ENCODE measurements around the gene BNIP2.

Gene BNIP2

DNA sequence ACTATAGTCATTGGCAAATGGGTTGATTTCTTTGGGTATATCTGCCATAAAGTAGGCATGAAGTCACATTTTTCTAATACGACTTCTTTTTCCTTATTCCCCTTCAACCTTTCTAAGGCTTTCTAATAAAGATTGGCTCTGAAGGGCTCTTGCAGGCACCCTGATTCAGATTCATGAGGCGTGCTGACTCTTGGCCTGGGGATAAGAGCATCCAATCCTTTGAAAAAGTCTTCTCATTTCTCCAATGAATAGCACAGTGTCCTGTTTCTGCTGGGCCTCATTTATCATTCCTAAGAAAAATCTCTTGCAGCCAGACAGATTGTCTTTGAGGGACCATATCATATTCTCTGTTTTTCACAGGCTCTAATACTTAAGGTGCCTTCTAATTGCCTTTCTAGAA, 32.3 kb upstream of the BNIP2 start:
- Histone ChIP-seq H3K4me3 (no peak overlapping the region), H3K27ac (no peak overlapping the region)
- no peak for DNase-seq (ENCODE audit: low spot score)
- TF ChIP-seq, protein P1, sequence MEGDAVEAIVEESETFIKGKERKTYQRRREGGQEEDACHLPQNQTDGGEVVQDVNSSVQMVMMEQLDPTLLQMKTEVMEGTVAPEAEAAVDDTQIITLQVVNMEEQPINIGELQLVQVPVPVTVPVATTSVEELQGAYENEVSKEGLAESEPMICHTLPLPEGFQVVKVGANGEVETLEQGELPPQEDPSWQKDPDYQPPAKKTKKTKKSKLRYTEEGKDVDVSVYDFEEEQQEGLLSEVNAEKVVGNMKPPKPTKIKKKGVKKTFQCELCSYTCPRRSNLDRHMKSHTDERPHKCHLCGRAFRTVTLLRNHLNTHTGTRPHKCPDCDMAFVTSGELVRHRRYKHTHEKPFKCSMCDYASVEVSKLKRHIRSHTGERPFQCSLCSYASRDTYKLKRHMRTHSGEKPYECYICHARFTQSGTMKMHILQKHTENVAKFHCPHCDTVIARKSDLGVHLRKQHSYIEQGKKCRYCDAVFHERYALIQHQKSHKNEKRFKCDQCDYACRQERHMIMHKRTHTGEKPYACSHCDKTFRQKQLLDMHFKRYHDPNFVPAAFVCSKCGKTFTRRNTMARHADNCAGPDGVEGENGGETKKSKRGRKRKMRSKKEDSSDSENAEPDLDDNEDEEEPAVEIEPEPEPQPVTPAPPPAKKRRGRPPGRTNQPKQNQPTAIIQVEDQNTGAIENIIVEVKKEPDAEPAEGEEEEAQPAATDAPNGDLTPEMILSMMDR (IDR thresholded peaks at IDR 0.05), result no peak

DNA sequence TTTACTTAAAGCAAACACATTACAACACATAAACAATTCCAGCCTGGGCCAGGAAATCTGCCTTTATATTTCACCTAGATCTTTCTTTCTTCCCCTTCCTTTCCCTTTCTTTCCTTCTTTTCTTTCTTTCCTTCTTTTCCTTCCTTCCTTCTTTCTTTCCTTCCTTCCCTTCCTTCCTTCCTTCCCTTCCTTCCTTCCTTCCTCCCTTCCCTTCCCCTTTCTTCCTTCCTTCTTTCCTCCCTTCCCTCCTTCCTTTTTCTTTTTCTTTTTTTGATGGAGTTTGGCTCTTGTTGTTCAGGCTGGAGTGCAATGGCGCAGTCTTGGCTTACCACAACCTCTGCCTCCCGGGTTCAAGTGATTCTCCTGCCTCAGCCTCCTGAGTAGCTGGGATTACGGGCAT, 24.1 kb upstream of the BNIP2 start:
- Histone ChIP-seq H3K27ac (no peak overlapping the region), H3K4me3 (no peak overlapping the region)
- no peak for DNase-seq (ENCODE audit: low spot score)
- TF ChIP-seq, protein P1 (IDR thresholded peaks at IDR 0.05), result no peak

DNA sequence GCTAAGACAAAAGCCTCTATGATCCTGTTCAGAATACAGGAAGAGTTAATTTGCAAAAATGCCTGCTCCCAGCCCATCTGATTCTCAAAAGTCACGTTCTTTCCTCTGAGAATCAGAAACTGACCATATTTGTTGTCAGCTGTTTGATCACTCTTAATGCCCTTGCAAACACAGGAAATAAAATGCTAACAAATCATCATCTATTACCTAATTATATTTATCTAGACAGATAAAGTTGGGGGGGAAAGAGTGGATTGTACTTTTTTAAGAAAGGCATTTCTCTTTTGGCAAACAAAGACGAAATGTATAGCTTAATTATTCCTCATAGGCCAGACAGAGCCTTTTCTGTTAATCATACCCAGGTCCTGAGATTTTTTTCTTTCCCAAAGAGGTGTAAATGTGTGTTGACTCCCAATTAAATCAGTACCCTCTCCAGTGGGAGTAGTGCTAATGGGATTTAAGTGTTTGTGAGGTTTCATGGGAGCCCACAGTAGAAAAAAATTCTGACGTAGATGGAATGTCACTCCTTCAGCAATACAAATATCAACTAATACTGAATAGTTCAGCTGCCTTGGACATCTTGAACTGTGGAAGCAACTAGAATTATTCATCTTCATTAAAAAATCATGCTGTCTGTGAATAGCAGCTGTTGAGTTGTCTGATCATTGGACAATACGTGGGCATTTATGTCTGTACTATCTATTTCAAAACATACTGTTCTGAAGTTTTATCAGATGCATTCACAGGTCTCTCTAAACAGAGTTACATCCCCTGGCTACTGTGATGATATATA, 22.5 kb upstream of the BNIP2 start:
- DNase-seq (ENCODE audit: low spot score), result no peak
- TF ChIP-seq, protein P1 (IDR thresholded peaks at IDR 0.05), result no peak
- H3K27ac ChIP-seq, result no peak overlapping the region
- H3K4me3 ChIP-seq, result no peak overlapping the region

DNA sequence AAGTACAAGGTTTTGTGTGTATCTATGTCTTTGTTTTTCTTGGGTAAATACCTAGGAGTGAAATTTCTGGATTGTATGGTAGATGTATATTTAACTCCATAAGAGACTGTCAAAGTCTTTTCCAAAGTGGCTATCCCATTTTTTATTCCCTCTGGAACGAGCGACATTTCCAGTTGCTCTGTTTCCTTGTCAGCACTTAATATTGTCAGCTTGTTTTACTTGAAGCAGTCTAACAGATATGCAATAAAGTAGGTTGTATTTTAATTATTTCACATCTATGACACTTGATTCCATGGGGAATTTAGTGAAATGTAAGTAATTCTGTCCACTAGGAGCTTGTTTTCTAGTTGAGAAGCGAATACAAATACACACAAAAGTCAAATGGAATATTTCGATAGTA, 18.5 kb upstream of the BNIP2 start:
- no peak for DNase-seq (ENCODE audit: low spot score)
- TF ChIP-seq, protein P1 (IDR thresholded peaks at IDR 0.05), result no peak
- Histone ChIP-seq H3K27ac (no peak overlapping the region), H3K4me3 (no peak overlapping the region)

DNA sequence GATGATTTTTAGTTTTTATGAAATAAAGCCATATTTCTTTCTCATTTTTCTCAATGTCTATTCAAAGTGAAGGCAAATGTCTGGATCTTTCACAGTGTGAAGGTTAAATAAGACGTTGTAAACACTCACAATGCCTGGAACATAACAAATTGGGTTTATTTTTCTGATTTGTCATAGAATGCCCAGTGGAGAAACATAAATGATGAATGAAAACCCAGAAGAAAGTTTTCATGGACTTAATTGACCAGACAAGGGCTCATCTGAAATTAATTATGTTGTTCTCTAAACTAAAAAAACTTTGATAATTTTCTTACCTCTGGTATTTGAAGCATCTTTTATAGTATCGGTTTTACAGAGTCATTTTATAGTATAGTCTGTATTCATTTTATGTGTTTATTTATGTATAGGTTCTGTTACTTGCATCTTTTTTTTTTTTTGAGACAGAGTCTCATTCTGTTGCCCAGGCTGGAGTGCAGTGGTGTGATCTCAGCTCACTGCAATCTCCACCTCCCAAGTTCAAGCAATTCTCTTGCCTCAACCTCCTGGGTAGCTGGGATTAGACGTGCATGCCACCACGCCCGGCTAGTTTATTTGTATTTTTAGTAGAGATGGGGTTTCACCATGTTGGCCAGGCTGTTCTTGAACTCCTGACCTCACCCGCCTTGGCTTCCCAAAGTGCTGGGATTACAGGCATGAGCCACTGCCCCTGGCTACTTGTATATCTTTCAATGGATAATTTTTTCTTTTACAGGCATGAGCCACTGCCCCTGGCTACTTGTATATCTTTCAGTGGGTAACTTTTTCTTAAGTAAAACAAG, 15.1 kb upstream of the BNIP2 start:
- H3K4me3 ChIP-seq, result no peak overlapping the region
- TF ChIP-seq, protein P1 (IDR thresholded peaks at IDR 0.05), result no peak
- DNase-seq (ENCODE audit: low spot score), result no peak
- H3K27ac ChIP-seq, result no peak overlapping the region

DNA sequence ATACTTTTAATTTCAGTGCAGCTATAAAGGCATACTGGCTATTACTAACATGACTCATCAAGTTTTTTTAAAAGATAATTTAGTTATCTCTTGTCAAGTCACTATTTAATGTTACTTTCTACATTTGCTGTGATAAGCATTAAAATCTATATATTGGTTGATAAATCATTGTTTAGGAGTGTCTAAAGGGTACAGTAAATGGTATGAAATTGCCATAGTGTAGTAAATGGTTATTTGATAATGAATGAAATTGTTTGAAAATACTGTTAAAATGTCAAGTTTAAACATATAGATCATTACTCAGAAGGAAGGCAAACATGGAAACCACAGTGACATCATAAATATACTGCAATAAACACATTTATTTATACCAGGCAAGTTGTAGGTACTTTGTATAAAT, 13.2 kb upstream of the BNIP2 start:
- no peak overlapping the region for H3K27ac ChIP-seq
- no peak for DNase-seq (ENCODE audit: low spot score)
- TF ChIP-seq, protein P1 (IDR thresholded peaks at IDR 0.05), result no peak
- H3K4me3 ChIP-seq, result no peak overlapping the region

Data from coronary artery (tissue), 2 donors.